Activated CD4-positive, alpha-beta T cell treated with anti-CD3 and anti-CD28 coated beads, Interleukin-2, amount 10 ng/mL, durations not matched to agents 24 days and 14 days (primary cell): ENCODE data around the gene CTIF. TPM values are rescaled to one million over a fixed set of nuclear protein-coding genes. Genes with fewer than 3 reads are reported as not detected.

Experiments used
- DNase-seq: peaks from one replicate; pipeline ENCODE4 v3.0.0; 2022
- H3K27ac Mint-ChIP-seq: one replicate; pipeline ENCODE4 v1.8.0; 2022; ENCODE audit warnings: mild to moderate bottlenecking, mixed read lengths
- H3K27me3 Mint-ChIP-seq: one replicate; pipeline ENCODE4 v1.8.0; 2022; ENCODE audit warnings: mixed read lengths
- H3K36me3 Mint-ChIP-seq: one replicate; pipeline ENCODE4 v1.8.0; 2022; ENCODE audit warnings: low read depth, mild to moderate bottlenecking, mixed read lengths
- H3K4me1 Mint-ChIP-seq: one replicate; pipeline ENCODE4 v1.8.0; 2021; ENCODE audit warnings: mixed read lengths
- H3K4me3 Mint-ChIP-seq: one replicate; pipeline ENCODE4 v1.8.0; 2022; ENCODE audit warnings: mild to moderate bottlenecking, moderate library complexity, mixed read lengths
- H3K9me3 Mint-ChIP-seq: one replicate; pipeline ENCODE4 v1.8.0; 2021; ENCODE audit warnings: mixed read lengths
- intact Hi-C: fragments of 100-400 bp; cut with micrococcal nuclease; formaldehyde crosslinking; loops from one replicate; pipeline ENCODE4 v1.15.1; 2023
- total RNA-seq: library from RNA; stranded (reverse); gene quantifications from 2 replicates; pipeline ENCODE4 v1.2.3, GENCODE V29; 2022

Gene CTIF
- total RNA-seq, 1 donor from 2014 or later, result 9.5 TPM

DNA sequence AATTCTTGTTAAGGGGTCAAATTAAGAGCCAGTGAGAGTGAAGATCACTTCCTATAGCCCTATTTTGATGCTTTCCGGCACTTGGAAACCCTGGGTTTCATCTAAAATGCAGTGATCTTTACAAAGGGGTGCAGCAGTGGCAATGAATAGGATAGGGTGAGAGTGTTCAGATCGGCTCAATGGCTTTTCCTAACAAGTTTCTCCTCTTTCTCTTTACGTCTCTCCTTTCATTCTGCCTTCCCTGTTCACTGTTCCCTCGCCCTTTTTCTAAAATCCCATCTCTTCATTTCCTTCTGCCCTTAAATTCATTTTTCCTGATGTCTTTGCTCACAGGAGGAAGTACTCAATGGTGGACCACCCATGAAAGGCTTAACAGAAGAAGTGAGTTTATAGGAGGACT is 86.0 kb downstream of the CTIF start:
- H3K27ac Mint-ChIP-seq, result no peak overlapping the region
- no peaks in the 10 kb centered on the region for H3K4me1 Mint-ChIP-seq
- peaks cover 5% of the 10 kb centered on the region for H3K27me3 Mint-ChIP-seq
- DNase-seq, result no peak
- no peak overlapping the region for H3K4me3 Mint-ChIP-seq
- intact Hi-C loops, result no loop called here
- H3K9me3 Mint-ChIP-seq, result no peaks in the 10 kb centered on the region
- H3K36me3 Mint-ChIP-seq, result no peaks in the 10 kb centered on the region

DNA sequence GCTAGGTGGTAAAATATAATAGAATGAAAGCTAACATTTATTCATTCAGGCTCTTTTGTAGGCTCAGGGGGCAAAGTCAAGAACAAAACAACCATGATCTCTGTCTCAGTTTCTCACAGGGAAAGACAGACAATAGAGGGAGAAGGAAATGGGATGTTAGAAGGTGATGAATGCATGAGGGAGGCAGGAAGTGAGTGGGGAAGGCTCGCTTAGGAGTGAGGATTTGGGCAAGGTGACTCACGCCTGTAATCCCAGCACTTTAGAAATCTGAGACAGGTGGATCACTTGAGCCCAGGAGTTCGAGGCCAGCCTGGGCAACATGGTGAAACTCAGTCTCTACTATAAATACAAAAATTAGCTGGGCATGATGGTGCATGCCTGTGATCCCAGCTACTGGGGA is 88.4 kb downstream of the CTIF start:
- Mint-ChIP-seq H3K36me3 (no peaks in the 10 kb centered on the region), H3K27ac (no peak overlapping the region), H3K27me3 (peaks cover 5% of the 10 kb centered on the region), H3K4me3 (no peak overlapping the region), H3K4me1 (no peaks in the 10 kb centered on the region), H3K9me3 (no peaks in the 10 kb centered on the region)
- intact Hi-C loops, result no loop called here
- no peak for DNase-seq

DNA sequence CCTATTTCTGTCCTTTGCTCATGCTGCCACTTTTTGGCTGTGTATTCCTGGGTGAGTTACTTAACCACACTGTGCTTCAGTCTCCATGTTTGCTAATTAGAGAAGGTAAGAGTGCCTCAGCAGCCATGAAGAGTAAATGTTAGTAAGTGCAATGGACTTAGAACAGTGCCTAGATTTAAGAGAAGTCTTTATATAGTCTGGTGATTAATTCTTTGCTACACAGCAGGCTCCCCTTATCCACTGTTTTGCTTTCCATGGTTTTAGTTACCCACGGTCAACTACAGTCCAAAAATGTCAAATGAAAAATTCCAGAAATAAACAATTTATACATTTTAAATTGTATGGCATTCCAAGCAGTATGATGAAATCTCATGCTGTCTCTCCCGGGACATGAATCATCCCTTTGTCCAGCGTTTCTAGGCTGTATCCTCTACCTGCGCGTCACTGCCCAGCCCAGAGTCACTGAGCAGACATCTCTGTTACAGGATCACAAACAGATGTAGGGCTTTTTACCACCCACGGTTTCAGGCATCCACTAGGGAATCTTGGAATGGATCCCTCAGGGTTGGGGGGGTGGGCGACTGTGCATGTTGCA is 91.0 kb downstream of the CTIF start:
- DNase-seq, result no peak
- Mint-ChIP-seq H3K27ac (no peak overlapping the region), H3K4me1 (no peaks in the 10 kb centered on the region), H3K4me3 (no peak overlapping the region), H3K27me3 (peaks cover 5% of the 10 kb centered on the region), H3K36me3 (no peaks in the 10 kb centered on the region), H3K9me3 (no peaks in the 10 kb centered on the region)
- intact Hi-C loops, result no loop called here

DNA sequence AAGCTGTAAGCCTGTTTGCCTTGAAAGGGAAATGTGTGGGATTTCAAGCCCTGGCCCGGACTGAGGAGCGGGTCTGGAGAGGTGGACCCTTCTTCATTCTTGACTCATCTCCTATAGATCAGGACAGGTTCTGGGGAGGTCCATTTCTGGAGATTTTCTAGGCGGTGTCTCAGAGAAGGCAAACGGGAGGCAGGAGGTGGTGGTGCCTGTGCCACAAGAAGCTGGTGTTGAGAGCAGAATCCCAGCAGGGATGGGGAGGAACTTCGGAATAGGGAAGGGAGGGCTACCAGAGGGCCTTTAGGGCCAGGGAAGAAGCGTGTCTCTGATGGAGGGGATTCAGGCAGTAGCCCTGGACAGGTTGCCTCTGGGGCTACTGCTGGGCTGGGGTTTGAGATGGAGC is 93.0 kb downstream of the CTIF start:
- no peak overlapping the region for H3K4me3 Mint-ChIP-seq
- intact Hi-C loops, result no loop called here
- no peak for DNase-seq
- H3K9me3 Mint-ChIP-seq, result no peaks in the 10 kb centered on the region
- peaks cover 5% of the 10 kb centered on the region for H3K27me3 Mint-ChIP-seq
- H3K4me1 Mint-ChIP-seq, result no peaks in the 10 kb centered on the region
- no peaks in the 10 kb centered on the region for H3K36me3 Mint-ChIP-seq
- H3K27ac Mint-ChIP-seq, result no peak overlapping the region

DNA sequence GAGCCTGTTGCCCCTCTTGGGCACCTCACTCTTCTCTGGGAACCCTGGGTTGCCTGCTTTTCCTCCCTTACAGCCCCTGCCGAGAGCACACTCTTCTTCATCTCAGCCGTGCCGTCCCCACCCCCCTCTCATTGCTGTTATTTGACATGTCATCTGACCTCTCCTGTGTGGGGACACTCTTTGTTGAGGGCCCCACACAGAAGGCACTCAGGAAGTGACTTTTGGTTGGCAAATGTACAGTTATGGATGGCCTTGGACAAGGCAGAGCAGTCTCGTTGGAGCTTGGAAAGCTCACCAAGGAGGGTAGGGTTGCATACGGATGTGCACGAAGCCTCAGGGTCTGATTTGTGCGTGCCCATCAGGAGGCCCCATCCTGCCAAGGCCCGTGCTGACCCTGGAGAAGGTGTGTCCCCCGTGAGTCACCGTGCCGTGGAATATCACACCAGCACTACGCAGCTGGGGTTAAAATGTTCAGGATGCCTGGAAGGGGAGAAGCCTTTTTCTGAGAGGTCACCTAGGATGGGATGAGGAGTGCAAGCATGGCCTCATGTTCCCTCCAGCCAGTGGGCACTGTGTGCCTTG is 93.9 kb downstream of the CTIF start:
- Mint-ChIP-seq H3K4me1 (no peaks in the 10 kb centered on the region), H3K9me3 (no peaks in the 10 kb centered on the region), H3K27ac (no peak overlapping the region), H3K4me3 (no peak overlapping the region), H3K36me3 (no peaks in the 10 kb centered on the region), H3K27me3 (peaks cover 4% of the 10 kb centered on the region)
- DNase-seq, result no peak
- intact Hi-C loops, result no loop called here

DNA sequence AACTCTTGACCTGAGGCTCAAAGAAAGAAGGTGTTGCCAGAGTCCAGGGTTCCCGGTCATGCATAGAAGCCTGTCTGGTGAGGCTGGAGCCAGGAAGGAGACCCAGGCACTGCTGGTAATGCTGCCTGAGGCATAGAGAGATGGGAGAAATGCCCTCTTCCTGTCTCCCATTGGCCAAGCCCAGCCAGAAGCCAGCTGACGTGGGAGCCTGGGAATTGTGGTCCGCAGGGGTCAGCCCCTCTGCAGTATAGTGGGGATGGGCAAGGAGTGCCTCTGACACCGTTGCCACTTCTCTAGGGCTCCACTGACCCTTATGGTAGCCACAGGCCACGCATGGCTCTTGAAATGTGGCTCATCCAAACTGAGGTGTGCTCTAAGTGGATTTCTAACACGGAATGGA is 95.7 kb downstream of the CTIF start:
- intact Hi-C loops, result no loop called here
- DNase-seq, result no peak
- H3K4me1 Mint-ChIP-seq, result no peaks in the 10 kb centered on the region
- H3K27me3 Mint-ChIP-seq, result peaks cover 2% of the 10 kb centered on the region
- no peaks in the 10 kb centered on the region for H3K36me3 Mint-ChIP-seq
- H3K4me3 Mint-ChIP-seq, result no peak overlapping the region
- H3K27ac Mint-ChIP-seq, result no peak overlapping the region
- H3K9me3 Mint-ChIP-seq, result no peaks in the 10 kb centered on the region

DNA sequence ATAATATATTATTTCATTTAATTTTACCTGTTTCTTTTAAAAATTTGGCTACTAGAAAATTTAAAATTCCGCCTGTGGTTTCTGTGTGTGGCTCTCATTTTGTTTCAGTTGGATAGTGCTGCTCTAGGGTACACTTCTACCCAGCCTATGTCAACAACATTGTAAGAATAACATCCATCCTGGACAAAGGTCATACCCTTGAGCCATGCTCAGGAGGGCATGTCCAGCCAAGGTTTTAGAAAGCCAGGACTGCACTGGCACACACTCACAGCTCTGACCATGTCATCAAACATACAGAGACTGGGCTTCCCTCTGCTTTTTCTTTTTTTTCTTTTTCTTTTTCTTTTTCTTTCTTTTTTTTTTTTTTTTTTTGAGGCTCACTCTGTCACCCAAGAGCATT is 96.1 kb downstream of the CTIF start:
- Mint-ChIP-seq H3K4me3 (no peak overlapping the region), H3K9me3 (no peaks in the 10 kb centered on the region)

DNA sequence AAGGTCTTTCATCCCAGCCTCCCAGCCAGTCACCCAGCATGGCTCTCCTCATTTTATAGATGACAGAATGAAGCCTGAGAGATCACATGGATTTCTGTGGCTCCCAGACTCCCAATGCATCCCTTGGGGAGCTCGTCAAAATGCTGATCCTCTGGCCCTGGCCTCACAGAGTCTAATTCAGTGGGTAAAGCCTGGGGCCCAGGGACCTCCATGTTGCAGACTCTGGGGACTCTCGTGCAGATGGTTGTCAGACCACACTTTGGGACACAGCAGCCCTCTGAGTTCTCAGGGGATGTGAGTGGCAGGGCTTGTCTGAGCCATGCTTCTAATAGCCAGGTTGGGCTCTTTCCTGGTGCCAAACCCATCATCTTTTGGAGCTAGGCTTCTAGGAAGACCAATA is 97.0 kb downstream of the CTIF start:
- intact Hi-C loops, result no loop called here
- DNase-seq, result no peak
- Mint-ChIP-seq H3K4me3 (no peak overlapping the region), H3K36me3 (no peaks in the 10 kb centered on the region), H3K27me3 (no peaks in the 10 kb centered on the region), H3K9me3 (no peaks in the 10 kb centered on the region), H3K4me1 (no peaks in the 10 kb centered on the region), H3K27ac (no peak overlapping the region)

More for the DNA sequence above, 96.1 kb downstream of the CTIF start:
- no peak for DNase-seq
- H3K27me3 Mint-ChIP-seq, result no peaks in the 10 kb centered on the region
- intact Hi-C loops, result no loop called here
- H3K36me3 Mint-ChIP-seq, result no peaks in the 10 kb centered on the region
- no peak overlapping the region for H3K27ac Mint-ChIP-seq
- H3K4me1 Mint-ChIP-seq, result no peaks in the 10 kb centered on the region

DNA sequence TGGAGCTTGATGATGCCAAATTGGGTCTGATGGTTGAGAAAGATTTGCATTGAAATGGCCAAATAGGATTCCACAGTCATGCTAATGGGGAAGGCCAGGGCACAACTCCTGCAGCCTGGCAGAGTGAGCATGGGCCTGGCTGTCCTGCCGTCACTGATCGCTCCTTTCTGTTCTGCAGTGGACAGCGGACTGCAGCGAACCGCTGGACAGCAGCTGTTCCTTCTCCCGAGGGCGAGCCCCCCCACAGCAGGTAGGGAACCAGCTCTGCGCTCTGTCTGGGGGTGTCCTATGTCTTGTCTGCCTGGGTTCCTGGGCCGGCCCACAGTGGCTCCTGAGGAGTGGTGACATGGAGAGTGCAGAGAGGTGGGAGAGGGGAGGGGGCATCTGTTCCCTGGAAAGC is 97.6 kb downstream of the CTIF start:
- H3K9me3 Mint-ChIP-seq, result no peaks in the 10 kb centered on the region
- intact Hi-C loops, result no loop called here
- no peaks in the 10 kb centered on the region for H3K4me1 Mint-ChIP-seq
- no peaks in the 10 kb centered on the region for H3K36me3 Mint-ChIP-seq
- no peak for DNase-seq
- H3K27ac Mint-ChIP-seq, result no peak overlapping the region
- H3K4me3 Mint-ChIP-seq, result no peak overlapping the region
- no peaks in the 10 kb centered on the region for H3K27me3 Mint-ChIP-seq

DNA sequence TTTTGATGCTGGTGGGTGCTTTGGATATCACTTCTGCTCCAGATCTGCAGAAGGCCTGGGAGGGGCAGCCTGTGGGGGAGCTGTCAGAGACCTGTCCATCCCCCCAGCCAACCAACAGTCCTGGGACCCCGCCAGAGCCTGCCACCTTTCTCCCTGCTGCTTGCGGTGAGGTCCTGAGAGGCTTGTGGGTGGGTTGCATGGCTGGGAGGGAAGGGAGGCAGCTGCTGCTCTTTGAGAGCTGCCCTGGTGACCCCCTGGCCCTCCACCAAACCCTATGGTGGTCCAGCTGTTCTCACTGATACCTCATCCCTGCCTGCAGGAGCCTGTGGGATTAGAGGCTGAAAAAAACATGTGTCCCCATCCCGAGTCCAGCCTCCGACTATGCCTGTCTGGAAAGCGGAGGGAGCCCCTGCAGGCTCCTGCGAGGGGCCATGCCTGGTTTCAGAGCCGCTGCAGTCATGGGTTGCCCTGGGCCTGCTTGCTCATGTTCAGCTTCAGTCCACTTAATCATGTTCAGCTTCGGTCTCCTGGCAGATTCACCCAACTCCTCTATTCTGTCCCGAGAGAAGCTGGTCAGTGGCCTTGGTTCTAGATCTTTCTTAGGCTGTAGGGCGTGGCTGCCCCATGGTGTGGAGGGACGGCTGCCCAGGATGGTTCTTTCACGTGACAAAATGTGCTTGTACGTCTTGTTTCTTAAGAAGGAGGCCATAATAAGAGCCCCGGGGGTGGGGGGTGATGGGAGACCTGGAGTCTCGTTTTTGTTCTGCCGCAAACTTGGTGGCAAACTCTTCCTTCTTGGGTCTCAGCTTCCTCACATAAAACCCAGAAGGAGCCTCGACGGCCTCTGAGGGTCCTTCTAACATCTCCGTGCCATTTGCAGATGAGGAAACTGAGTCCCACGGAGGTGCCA is 98.5 kb downstream of the CTIF start:
- no peak for DNase-seq
- intact Hi-C loops, result no loop called here
- H3K27ac Mint-ChIP-seq, result no peak overlapping the region
- H3K9me3 Mint-ChIP-seq, result peaks cover 4% of the 10 kb centered on the region
- no peaks in the 10 kb centered on the region for H3K27me3 Mint-ChIP-seq
- no peaks in the 10 kb centered on the region for H3K36me3 Mint-ChIP-seq
- H3K4me3 Mint-ChIP-seq, result no peak overlapping the region
- no peaks in the 10 kb centered on the region for H3K4me1 Mint-ChIP-seq

DNA sequence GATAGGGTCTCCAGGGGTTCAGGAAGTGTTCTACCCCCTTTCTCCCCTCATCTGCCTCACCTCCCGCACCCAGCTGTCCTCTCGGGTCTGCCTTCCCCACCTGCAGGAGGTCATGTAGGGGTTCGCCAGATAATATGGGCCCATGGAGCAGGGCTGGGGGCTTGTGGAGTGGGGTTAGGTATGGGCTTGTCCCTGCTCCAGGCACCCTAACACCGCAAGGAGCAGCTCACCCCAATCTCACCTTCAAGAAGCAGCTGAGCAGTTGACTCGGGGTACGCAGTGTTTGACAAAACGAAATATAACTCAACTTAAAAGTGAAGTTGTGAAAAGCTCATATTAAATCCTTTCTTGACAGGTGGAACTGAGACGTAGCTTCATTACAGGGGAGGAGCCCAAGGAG is 99.6 kb downstream of the CTIF start:
- Mint-ChIP-seq H3K27ac (no peak overlapping the region), H3K4me1 (no peaks in the 10 kb centered on the region), H3K9me3 (peaks cover 7% of the 10 kb centered on the region), H3K36me3 (no peaks in the 10 kb centered on the region), H3K27me3 (no peaks in the 10 kb centered on the region), H3K4me3 (no peak overlapping the region)
- intact Hi-C loops, result no loop called here
- no peak for DNase-seq

DNA sequence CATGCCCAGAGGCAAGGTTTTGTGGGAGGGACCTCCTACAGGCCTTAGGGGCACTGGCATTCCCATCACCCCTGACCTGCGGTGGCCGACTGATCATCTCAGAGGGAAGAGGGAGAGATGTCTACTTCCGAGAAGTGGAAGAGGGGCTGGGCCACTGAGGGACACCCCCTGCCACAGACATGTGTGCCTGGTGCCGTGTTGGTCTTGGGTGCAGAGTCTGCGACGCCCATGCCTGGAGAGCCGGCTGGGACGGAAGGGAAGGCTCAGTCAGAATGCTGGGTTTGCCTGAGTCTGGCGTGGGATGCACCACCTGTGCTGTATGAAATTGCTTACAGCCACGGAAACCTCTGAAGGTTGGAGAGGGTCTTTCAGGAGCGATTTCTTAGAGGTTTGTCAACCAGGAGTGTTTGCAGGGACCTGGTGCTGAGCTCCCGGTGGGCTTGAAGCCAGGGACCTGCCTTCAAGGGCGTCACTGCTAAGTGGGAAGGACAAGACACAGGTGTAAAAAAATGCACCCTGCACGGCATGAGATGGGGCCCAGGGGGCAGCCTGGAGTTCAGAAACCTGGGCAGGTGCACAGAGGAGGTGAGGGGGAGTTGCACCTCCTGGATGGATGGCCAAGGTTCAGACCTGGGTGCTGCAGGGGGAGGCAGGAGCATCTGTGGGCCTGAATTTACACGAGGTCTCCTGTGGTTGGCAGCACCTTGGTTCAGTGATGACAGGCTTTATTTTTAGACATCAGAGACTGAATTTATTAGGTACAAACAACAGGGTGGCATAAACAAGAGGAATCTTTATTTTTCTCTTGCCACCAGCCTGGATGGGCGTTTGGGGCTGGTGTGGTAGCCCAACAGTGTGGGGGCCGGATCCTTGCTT is 100.3 kb downstream of the CTIF start:
- no peak for DNase-seq
- Mint-ChIP-seq H3K27ac (no peak overlapping the region), H3K36me3 (no peaks in the 10 kb centered on the region), H3K4me3 (no peak overlapping the region), H3K9me3 (peaks cover 7% of the 10 kb centered on the region), H3K27me3 (no peaks in the 10 kb centered on the region), H3K4me1 (no peaks in the 10 kb centered on the region)
- intact Hi-C loops, result no loop called here

DNA sequence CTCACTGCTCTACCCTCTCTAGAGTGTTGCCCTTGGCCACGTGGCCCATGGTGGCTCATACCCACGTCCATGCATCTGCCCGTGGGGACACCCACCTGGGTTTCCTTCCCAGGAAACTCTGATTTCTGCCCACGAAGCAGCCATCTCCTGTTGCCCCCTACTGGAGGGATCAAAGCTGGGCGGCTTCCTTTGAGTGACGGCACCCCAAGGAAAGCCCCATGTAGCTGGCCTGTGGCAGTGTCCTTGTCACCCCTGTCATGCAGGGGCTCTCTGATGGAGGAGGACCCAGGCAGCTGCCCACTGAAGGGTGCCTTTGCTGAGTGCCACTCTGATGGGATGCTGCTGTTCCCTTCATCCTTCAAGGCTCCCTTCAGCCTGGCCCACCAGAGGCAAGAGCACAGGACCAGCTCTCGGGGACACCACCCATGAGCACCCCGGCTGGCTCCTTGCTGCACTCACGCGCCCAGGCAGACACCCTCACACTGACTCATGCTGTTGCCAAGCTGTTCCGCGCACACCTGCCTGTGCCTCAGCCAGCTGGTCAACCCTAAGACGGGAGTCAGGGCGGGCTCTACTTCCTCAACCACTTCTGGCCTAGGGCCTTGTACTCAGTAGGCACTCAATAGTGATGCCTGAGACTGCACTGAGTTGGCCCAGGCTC is 101.1 kb downstream of the CTIF start:
- Mint-ChIP-seq H3K27me3 (no peaks in the 10 kb centered on the region), H3K36me3 (no peaks in the 10 kb centered on the region), H3K9me3 (peaks cover 7% of the 10 kb centered on the region), H3K27ac (no peak overlapping the region), H3K4me1 (no peaks in the 10 kb centered on the region), H3K4me3 (no peak overlapping the region)
- DNase-seq, result no peak
- intact Hi-C loops, result no loop called here
